ENCODE results near the gene ELL. TPM values are rescaled to one million over a fixed set of nuclear protein-coding genes. Genes with fewer than 3 reads are reported as not detected.

ELL gene
- total RNA-seq, 1 donor from 2014 or later: 19.2 TPM

DNA sequence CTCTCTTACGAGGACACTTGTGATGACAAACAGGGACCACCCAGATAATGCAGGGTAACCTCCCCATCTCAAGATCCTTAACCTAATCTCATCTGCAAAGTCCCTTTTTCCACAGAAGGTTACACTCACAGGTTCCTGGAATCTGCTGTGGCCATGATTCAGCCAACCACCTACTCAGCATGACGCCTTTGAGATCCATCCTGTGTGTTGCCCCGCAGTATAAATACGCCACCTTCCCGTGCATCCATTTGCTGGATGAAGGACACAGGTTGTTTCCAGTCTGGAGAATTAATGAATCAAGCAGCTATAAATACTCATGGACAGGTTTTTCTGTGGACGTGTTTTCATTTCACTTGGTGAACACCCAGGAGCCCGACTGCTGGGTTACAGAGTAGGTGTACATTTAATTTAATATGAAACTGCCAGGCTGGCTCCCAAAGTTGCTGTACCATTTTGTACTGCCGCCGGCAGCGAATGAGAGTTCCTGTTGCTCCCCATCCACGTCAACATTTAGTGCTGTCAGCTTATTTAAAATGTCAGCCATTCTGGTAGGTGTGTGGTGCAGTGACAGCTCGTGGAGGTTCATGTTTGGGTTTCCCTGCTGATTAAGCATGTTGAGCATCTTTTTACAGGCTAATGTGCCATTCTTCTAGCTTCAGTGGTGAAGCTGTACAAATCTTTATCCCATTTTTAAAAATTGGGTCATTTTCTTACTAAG is 40.2 kb downstream of the ELL start:
- H3K4me3 Mint-ChIP-seq: no peak overlapping the region
- peaks cover 32% of the 10 kb centered on the region for H3K4me1 Mint-ChIP-seq
- H3K36me3 Mint-ChIP-seq: no peaks in the 10 kb centered on the region
- H3K27me3 Mint-ChIP-seq (ENCODE audit: low read depth): no peaks in the 10 kb centered on the region
- DNase-seq (ENCODE audit: low spot score in 2 of 2, unreplicated experiment in 2 of 2): no peak
- TF ChIP-seq, protein P1, sequence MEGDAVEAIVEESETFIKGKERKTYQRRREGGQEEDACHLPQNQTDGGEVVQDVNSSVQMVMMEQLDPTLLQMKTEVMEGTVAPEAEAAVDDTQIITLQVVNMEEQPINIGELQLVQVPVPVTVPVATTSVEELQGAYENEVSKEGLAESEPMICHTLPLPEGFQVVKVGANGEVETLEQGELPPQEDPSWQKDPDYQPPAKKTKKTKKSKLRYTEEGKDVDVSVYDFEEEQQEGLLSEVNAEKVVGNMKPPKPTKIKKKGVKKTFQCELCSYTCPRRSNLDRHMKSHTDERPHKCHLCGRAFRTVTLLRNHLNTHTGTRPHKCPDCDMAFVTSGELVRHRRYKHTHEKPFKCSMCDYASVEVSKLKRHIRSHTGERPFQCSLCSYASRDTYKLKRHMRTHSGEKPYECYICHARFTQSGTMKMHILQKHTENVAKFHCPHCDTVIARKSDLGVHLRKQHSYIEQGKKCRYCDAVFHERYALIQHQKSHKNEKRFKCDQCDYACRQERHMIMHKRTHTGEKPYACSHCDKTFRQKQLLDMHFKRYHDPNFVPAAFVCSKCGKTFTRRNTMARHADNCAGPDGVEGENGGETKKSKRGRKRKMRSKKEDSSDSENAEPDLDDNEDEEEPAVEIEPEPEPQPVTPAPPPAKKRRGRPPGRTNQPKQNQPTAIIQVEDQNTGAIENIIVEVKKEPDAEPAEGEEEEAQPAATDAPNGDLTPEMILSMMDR (IDR thresholded peaks at IDR 0.05; ENCODE audit: unreplicated experiment): no peak
- H3K27ac Mint-ChIP-seq: no peak overlapping the region
- no peaks in the 10 kb centered on the region for H3K9me3 Mint-ChIP-seq

DNA sequence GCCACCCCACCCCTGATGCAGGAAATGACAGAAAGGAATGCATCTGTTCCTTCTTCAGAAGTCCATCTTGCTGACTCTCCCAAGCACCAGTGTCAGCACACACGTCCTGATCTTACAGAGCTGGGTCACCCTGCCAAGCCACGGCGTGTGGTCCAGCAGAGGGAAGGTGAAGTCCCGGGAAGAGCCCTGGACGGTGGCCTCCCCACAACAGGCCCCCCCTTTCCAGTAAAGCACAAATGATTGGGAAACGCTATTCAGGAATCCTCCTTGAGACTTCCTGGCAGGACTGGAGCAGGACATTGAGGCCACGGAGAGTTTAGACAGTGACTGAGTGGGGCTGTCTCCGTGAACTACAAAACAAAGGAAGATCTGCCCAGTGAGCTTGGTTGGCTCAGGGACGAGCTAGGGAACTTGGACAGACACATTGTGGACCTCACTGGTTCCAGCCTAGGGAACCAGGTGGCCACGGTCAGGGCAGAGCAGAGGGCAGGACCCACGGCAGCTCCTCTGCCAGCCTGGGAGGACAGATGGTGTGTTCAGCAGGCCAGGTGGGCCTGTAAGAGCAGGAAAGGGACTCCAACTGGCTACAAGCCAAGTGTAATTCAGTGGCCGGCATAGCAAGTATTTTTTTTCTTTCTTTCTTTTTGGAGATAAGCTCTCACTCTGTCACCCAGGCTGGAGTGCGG is 41.7 kb downstream of the ELL start:
- H3K27me3 Mint-ChIP-seq (ENCODE audit: low read depth): no peaks in the 10 kb centered on the region
- H3K27ac Mint-ChIP-seq: peak overlapping the region; percentile 90
- peaks cover 2% of the 10 kb centered on the region for H3K36me3 Mint-ChIP-seq
- H3K9me3 Mint-ChIP-seq: no peaks in the 10 kb centered on the region
- TF ChIP-seq, protein P1 (IDR thresholded peaks at IDR 0.05; ENCODE audit: unreplicated experiment): no peak
- no peak overlapping the region for H3K4me3 Mint-ChIP-seq
- DNase-seq (ENCODE audit: low spot score in 2 of 2, unreplicated experiment in 2 of 2): no peak
- H3K4me1 Mint-ChIP-seq: peaks cover 21% of the 10 kb centered on the region

DNA sequence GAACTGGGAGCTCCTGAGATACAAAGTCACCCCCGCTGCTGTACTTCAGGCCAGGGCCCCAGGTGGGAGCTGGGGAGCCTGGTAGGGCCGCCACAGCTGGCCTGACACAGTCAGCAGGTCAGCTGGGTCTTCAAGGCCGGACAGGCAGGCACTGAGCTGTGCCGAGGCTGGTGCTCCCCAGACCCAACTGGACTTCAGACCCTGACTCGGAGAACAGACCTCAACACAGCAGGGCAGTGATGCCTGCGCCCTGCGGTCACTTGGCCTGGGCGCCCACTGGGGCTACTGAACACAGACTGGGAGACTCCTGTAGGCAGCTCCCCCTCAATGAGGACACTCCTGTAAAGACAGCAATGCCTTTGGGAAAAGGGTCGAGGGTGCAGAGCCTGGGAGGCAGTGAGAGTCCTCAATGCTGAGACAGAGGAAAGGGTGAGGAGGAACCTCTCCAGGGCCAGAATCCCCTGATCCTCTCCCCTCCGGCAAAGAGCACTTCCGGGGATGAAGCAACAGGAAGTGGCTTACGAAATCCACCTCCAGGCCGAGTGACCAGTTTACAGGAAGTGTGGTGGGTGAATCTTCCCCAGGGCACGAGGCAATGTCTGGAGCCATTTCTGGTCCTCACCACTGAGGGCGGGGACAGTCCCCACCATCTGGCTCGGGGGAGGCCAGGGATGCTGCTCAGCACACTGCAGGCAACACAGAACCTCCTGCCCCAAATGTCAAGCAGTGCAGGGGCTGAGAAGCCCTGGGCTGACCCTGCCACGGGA is 43.1 kb downstream of the ELL start:
- TF ChIP-seq, protein P1 (IDR thresholded peaks at IDR 0.05; ENCODE audit: unreplicated experiment): no peak
- H3K27ac Mint-ChIP-seq: peak overlapping the region; percentile 92
- no peaks in the 10 kb centered on the region for H3K27me3 Mint-ChIP-seq (ENCODE audit: low read depth)
- no peaks in the 10 kb centered on the region for H3K9me3 Mint-ChIP-seq
- H3K4me1 Mint-ChIP-seq: peaks cover 21% of the 10 kb centered on the region
- DNase-seq (ENCODE audit: low spot score in 2 of 2, unreplicated experiment in 2 of 2): no peak
- no peak overlapping the region for H3K4me3 Mint-ChIP-seq
- H3K36me3 Mint-ChIP-seq: peaks cover 2% of the 10 kb centered on the region

DNA sequence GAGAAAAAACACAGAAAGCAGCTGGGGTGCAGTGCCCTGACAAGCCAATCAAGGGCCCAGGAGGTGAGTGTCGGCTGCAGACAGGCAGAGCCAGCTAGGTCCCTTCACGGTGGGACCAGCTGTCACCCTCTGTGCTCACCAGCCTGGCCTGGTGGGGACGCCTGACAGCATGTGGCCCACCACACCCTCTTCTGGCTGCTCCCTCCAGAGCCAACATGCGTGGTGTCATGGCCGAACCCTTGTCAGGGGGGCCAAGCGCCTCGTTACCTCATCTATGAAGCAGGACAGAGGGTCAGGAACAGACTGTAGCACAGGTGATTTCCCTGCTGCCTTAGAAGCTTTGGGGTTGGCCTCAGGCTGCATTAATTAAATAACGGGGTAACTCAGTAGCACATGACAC is 43.9 kb downstream of the ELL start:
- DNase-seq (ENCODE audit: low spot score in 2 of 2, unreplicated experiment in 2 of 2): no peak
- Mint-ChIP-seq H3K4me3 (no peak overlapping the region), H3K9me3 (no peaks in the 10 kb centered on the region), H3K27ac (no peak overlapping the region), H3K27me3 (ENCODE audit: low read depth) (no peaks in the 10 kb centered on the region), H3K4me1 (peaks cover 19% of the 10 kb centered on the region), H3K36me3 (peaks cover 2% of the 10 kb centered on the region)
- TF ChIP-seq, protein P1 (IDR thresholded peaks at IDR 0.05; ENCODE audit: unreplicated experiment): no peak

DNA sequence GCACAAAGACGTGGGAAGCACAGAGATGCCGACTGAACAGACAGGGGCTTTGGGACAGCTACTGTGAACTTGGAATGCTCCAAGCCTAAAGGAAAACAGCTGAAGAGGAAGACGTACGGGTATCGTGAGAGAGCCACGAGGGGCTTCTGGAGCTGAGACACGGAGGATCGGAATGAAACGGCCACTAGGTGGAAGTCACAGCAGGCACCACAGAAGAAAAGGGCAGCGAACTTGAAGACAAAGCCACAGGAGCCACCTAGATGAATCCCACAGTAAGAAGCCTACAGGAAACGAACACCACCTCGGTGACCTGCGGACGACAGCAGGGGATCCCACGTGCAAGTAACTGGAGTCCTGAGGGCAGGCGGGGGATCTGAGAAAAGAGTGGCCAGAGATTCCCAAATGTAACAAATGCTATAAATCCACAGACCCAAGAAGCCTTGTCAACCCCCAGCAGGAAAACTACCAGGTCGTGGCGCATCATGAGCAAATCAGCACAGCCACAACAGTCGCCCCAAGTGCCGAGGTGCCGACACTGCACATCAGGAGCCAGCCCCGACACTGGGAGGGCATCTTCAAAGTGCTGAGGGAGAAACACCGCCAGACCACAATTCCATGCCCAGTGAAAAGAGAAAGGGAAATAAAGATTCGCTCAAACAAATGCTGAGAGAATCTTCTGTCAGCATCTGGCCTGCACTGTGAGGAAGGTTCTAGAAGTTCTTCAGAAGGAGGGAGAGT is 44.7 kb downstream of the ELL start:
- TF ChIP-seq, protein P1 (IDR thresholded peaks at IDR 0.05; ENCODE audit: unreplicated experiment): no peak
- peaks cover 18% of the 10 kb centered on the region for H3K4me1 Mint-ChIP-seq
- no peaks in the 10 kb centered on the region for H3K27me3 Mint-ChIP-seq (ENCODE audit: low read depth)
- H3K4me3 Mint-ChIP-seq: no peak overlapping the region
- peaks cover 2% of the 10 kb centered on the region for H3K36me3 Mint-ChIP-seq
- H3K9me3 Mint-ChIP-seq: no peaks in the 10 kb centered on the region
- H3K27ac Mint-ChIP-seq: no peak overlapping the region
- no peak for DNase-seq (ENCODE audit: low spot score in 2 of 2, unreplicated experiment in 2 of 2)
